ENCODE measurements around the gene INPP5J. TPM values are rescaled to one million over a fixed set of nuclear protein-coding genes. Genes with fewer than 3 reads are reported as not detected.

Gene INPP5J
- total and polyA plus RNA-seq, 2 of the 13 experiments (the other 11 are each of a cell fraction or from before 2014, with no cell fraction given), result 0.24 to 1.1 TPM

- TF ChIP-seq PRDM4 (CRISPR knock-in tag; IDR thresholded peaks at IDR 0.05; ENCODE audit: borderline replicate concordance), result no peak
- no peak for TF ChIP-seq HNRNPUL1 (IDR thresholded peaks at IDR 0.05; ENCODE audit: low read depth, low read length)
- TF ChIP-seq ATF3 (CRISPR knock-in tag; IDR thresholded peaks at IDR 0.05), result no peak
- no peak for TF ChIP-seq ZZZ3 (CRISPR knock-in tag; IDR thresholded peaks at IDR 0.05; ENCODE audit: borderline replicate concordance)
- TF ChIP-seq ELK4 (CRISPR knock-in tag; IDR thresholded peaks at IDR 0.05; ENCODE audit: borderline replicate concordance), result no peak
- TF ChIP-seq EHMT2 (IDR thresholded peaks at IDR 0.05; ENCODE audit: borderline replicate concordance, low read depth, low read length), result no peak
- TF ChIP-seq GATAD1 (CRISPR knock-in tag; IDR thresholded peaks at IDR 0.05), result no peak
- no peak for TF ChIP-seq RBM39 (IDR thresholded peaks at IDR 0.05; ENCODE audit: low read depth, low read length, poor library complexity, severe bottlenecking)
These were observed 19.7 kb upstream of the INPP5J start (continued) for GRCh38 chr22:31103111-31103510.
